ENCODE data around the gene TFR2.
"Not testable (repeated sequence)": the region's sequence is repeated elsewhere in the genome, so short reads cannot be mapped to it uniquely, and the experiment has no call there.

Gene TFR2

GRCh38 chr7:100678291-100678984 is 37.1 kb upstream of the TFR2 start:
- DNase-seq (ENCODE audit: low read depth in 2 of 2) = no peak

GRCh38 chr7:100677308-100678267 is 36.2 kb upstream of the TFR2 start:
- no peak for DNase-seq (ENCODE audit: low read depth in 2 of 2)

DNA sequence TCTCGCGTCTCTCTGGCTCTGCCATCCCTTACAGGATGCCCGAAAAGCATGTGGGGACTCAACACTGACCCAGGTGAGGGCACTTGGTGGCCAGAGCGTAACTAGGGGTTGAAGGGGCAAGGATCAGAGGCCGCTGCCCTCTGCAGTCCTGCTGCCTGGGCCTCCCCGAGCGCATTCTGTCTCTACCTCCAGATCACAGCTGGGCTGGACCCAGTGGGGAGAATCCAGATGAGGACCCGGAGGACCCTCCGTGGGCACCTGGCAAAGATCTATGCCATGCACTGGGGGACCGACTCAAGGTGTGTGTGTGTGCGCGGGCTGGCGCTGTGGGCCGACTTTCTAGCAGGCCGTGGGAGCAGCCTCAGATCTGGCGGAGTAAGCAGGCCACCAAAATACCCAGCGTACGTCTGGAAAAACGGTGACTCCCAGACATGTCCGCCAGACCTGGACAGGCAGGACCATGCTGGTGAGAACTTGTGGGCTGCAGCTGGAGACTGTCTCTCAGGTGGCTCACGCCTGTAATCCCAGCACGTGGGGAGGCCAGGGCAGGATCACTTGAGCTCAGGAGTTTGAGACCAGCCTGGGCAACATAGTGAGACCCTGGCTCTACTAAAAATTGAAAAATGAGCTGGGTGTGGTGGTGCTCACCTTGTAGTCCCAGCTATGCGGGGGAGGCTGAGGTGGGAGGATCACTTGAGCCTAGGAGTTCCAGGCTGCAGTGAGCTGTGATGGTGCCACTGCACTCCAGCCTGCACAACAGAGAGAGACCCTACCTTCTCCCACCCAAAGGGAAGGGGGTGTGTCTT is 35.4 kb upstream of the TFR2 start:
- no peak for DNase-seq (ENCODE audit: low read depth in 2 of 2)

GRCh38 chr7:100675581-100676350 is 34.4 kb upstream of the TFR2 start:
- DNase-seq (ENCODE audit: low read depth in 2 of 2) = peak; percentile 39 to 73

- no peak for DNase-seq (ENCODE audit: low read depth in 2 of 2)
Observed at GRCh38 chr7:100675105-100675451, 33.7 kb upstream of the TFR2 start.

GRCh38 chr7:100674411-100675104 is 33.2 kb upstream of the TFR2 start:
- DNase-seq (ENCODE audit: low read depth in 2 of 2) = no peak

- no peak for DNase-seq (ENCODE audit: low read depth in 2 of 2)
Observed at GRCh38 chr7:100673942-100674410, 32.6 kb upstream of the TFR2 start.

DNA sequence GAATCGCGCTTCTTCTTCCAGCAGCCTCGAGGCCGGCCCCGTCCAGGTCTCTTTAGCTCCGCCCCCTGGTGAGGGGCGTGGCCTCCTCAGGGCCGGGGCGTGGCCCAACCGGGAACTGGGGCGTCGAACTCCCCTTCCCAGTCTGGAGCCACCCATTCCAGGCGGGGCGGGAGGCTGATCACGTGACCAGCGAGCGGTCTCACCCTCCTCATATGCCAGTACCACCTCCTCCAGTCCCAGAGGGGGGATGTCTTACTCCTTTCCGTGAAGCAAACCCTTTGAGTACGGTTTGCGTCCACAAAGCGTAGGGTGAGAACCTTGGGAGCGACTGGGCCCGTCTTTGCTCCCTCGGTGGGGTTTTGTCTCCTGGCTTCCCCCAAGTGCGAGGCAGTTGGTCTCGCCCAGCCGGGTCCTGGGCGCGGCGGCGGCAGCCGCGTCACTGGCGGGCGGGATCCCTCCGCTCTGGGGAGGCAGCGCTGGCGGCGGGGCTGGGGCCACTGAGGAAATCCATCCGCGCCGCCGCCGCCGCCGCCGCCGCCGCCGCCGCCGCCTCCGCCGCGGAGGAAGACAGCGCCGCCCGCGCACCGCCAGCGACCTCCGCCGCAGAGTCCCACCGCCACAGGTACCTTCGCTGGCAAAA is 32.1 kb upstream of the TFR2 start, which contains the start of gene GNB2:
GNB2 (plus strand) TSS at position 439 of the 640 bp plus-strand sequence. CDS start 2,526 bp downstream, outside the sequence.
- DNase-seq (ENCODE audit: low read depth in 2 of 2) = peak; percentile 95 to 99

- DNase-seq (ENCODE audit: low read depth in 2 of 2) = no peak
Observed at GRCh38 chr7:100671353-100672327, 30.3 kb upstream of the TFR2 start.

- no peak for DNase-seq (ENCODE audit: low read depth in 2 of 2)
Observed at GRCh38 chr7:100670074-100670473, 28.7 kb upstream of the TFR2 start.

DNA sequence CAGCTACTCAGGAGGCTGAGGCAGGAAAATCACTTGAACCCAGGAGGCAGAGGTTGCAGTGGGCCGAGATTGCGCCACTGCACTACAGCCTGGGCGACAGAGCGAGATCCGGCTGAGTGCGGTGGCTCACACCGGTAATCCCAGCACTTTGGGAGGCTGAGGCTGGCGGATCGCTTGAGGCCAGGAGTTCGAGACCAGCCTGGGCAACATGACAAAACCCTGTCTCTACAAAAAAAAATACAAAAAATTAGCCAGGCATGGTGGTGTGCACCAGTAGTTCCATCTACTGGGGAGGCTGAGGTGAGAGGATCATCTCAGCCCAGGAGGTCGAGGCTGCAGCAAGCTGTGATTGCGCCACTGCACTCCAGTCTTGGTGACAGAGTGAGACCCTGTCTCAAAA is 27.8 kb upstream of the TFR2 start:
- not testable (repeated sequence) for DNase-seq (ENCODE audit: low read depth in 2 of 2)

- no peak for DNase-seq (ENCODE audit: low read depth in 2 of 2)
Observed at GRCh38 chr7:100668069-100668449, 26.7 kb upstream of the TFR2 start.

DNA sequence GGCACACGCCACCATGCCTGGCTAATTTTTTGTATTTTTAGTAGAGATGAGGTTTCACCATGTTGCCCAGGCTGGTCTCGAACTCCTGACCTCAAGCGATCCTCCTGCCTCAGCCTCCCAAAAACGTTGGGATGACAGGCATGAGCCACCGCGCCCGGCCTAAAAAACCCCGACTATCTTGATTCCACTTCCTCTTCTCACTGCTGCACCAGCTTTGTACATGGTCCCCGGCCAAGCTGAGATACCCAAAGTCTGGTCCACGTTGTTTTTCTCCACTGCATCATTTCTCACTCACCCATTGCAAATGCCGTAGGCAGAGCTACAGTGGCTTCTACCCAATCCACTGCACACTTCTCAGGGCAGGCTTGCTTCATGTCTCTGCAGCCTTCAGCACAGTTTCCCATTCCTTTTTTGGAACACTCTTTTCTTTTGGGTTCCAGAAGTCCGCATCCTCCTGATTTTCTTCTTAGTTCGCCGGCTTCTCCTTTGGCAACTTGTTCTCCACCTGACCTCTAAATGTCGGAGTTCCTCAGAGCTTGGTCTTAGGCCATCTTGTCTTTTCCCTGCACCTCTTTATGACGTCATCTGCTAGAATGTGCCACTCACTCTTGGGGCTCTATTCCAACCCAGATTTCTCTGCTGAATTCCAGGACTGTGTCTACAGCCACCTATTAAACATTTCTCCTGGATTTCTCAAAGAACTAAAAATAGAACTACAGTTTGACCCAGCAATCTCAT is 26.1 kb upstream of the TFR2 start:
- no peak for DNase-seq (ENCODE audit: low read depth in 2 of 2)

GRCh38 chr7:100665168-100665726 is 23.9 kb upstream of the TFR2 start:
- no peak for DNase-seq (ENCODE audit: low read depth in 2 of 2)

DNA sequence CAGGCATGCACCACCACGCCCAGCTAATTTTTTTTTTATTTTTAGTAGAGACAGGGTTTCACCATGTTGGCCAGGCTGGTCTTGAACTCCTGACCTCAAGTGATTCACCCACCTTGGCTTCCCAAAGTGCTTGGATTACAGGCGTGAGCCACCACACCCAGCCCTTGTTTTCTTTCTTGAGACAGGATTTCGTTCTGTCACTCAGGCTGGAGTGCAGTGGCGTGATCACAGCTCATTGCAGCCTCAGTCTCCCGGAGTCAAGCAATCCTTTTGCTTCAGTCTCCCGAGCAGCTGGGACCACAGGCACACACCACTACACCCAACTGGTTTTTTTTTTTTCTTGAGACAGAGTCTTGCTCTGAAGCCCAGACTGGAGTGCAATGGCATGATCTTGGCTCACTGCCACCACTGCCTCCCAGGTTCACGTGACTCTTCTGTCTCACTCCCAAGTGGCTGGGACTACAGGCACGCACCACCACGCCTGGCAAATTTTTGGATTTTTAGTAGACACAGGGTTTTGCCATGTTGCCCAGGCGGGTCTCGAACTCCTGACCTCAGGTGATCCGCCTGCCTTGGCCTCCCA is 20.9 kb upstream of the TFR2 start:
- DNase-seq (ENCODE audit: low read depth in 2 of 2) = not testable (repeated sequence)

- DNase-seq (ENCODE audit: low read depth in 2 of 2) = peak in 1 of 2 donors; percentile 26
Observed at GRCh38 chr7:100655908-100656674, 14.7 kb upstream of the TFR2 start, which contains the start of gene ACTL6B. ACTL6B (minus strand) TSS chr7:100656448; CDS start chr7:100656354, 94 bp downstream.

Measured in stimulated activated CD4-positive, alpha-beta T cell treated with anti-CD3 and anti-CD28 coated beads, Interleukin-1b, Interleukin-23, amount 100 ng/mL, for 1 hour (primary cell).